IPS-NIHi7 (cell line): ENCODE data around the gene KCNH8.
A peak's percentile ranks its signal among the peaks of the same experiment; 100 is the strongest.

Experiments used
- DNase-seq: peaks from one replicate; pipeline ENCODE4 v3.0.0; 2012; ENCODE audit warnings: mixed read lengths; ENCODE audit errors: extremely low spot score

KCNH8 gene

DNA sequence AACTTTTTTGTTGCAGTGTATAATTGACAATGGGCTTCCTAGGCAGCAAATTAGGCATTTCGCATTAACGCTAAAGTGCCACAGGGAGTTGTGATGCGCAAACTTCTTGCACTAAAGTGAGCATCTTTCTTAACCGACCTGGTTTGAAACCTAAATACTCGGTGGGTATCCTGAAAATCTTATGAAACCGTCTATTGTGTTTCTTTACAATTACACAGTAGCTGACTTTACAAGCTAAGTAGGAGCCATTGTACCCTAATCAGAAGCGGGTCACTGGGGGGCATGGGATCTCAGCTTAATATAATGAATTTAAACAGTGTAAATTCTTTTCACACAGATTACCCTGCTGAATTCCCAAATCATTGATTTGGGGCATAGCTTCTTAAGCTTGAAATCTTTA is 328.0 kb downstream of the KCNH8 start:
- DNase-seq = no peak

DNA sequence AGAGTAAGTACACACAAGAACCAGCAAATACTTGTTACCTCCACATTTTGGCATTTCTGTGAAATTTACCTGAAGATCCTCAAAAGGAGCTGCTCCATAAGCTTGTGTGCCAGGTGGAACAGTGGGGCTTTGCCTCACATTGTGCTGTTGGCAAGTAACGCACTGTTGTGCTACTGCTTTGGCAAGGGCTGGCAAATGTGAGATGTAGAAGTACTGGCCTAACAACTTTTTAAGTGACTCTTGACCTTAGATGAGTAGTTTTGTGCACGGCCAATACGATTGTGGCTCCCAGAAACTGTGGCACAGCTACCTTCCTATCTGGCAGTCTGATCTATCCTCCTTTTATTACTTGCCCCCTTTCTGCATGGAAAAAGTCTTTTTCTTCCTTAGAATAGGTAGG is 337.0 kb downstream of the KCNH8 start:
- DNase-seq = no peak

DNA sequence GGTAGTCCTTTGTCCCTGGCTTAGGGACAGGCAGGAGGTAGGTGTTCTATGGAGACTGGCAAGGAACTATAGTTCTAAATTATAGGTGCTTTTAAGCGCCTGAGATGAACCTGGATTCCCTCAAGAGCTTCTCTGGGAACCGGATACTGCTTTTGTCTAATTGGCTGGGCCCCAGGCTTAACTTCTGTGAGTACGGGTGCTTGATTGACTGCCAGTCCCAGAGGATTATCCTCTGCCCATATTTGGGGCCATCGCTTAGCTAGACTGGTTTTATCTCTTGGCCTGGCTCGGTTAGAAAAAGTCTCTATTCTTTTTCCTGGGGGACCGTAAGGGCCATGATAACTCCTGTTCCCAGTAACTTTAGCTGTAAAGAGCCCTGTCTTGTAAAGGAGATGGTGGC is 339.1 kb downstream of the KCNH8 start:
- DNase-seq = no peak

DNA sequence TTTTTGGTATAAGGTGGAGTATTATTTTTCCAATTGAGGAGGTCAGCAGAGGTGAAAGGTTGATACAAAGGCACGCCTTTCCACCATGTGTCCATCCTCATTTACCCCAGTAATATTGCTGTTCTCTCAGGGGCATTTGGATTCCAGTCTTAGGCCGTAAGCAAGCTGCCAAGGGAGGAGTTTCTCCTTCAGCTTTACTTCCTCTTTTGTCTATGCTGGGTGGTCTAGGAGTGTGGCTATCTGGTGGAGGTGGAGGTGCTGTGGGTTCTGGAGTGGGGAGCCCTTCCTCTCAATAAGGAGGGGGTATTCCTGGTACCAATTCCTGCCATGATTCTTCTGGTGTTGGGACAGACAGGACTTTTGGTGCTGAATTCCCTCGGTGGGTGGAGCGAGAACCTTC is 340.6 kb downstream of the KCNH8 start:
- no peak for DNase-seq

DNA sequence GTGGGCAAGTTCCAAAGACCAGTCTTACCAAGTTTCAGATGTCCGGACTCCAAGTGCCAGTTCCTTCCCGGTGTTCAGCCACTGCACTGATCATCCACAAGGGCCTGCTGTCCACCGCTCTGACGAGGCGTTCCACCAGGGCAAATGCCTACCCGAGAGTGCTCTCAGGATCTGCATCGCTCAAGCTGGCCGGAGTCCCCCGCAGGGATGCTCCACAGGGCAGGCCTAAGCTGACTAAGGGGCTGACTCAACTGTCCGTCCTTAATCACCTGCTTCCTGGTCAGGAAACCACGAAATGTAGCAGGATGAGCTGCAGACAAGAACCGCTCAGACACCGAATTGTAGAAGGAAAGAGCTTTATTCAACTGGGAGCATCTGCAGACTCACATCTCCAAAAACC is 341.6 kb downstream of the KCNH8 start:
- no peak for DNase-seq

DNA sequence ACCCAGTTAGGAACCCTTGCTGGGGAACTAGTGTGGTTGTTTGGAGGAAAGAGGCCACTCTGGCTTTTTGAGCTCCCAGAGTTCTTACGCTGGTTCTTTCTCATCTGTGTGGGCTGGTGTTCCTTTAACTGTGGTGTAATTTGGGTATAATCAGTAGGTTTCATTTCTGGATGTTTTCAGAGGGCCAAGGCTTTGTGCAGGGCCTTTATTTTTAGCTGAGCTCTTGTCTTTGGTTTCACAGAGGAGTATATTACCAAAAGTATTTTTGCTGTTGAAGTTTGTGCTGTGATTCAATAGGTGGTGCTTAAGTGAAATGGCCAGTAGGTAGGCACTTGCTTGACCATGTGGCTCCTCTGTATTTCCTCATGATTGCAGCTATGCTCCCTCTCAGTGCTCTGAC is 357.9 kb downstream of the KCNH8 start:
- no peak for DNase-seq

DNA sequence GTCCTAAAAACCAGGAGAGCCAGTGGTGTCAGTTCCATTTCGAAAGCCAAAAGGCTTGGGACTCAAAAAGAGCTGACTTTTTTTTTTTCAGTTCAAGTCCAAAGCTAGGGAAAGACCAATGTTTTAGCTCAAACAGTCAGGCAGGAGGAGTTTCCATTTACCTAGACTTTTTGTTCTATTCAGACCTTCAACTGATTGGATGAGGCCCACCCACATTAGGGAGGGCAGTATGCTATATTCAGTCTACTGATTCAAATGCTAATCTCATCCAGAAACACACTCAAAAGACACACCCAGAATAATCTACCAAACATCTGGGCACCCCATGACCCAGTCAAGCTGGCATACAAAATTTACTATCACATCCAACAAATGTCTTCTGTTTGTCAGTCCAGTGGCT is 374.0 kb downstream of the KCNH8 start:
- DNase-seq = no peak

DNA sequence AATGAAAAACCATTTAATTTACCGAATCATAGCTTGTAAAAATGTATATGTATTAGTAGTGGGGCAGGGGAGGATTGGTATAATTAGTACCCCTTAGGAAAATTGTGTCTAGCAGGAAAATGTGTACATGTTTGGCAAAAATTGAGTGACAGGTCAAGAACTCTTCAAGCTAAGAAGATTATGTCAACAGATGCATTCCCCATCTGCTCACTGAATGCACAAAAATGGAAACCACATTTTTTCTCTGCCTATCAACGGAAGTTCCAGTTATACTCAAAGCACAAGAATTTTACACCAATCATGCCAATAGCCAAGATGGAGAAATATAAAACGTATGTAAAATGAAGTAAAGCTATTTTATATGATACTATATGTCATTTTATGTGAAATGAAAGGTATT is 377.8 kb downstream of the KCNH8 start:
- no peak for DNase-seq

DNA sequence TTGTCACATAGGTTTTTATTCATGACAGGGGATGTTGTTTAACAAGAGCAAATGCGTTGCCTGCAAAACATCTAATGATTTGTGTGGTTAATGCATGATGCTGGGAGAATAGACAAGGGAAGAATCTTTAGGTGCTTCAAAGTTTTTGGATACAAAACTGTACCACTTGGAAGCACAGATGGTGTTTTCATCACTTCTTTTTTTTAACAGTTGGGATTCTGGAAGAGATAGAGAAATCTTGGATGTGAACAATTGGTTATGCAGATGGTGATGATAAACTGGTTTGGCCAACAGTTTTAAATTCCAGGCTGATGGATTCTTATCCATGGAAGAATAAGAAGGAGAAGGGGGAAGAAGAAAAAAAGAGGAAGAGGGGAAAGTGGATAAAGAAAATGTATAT is 379.4 kb downstream of the KCNH8 start:
- no peak for DNase-seq

DNA sequence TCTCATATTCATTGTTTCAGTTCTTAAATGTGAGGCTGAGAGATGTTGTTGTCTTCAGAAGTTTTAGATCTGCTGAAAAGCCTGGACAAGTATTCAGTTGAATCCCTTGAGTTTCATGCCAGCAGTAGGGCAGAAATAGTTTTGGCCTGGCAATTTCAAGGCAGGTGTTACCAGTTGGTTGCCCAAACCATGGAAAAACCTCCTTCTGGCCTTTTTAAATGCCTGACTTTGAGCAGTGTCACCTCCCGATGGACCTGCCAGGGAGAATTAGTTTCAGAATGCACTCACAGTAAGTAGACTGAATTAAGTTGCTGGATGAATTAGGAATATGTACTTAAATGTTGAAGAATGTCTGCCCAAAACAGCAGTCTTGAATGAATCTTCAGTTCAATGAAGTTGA is 383.1 kb downstream of the KCNH8 start:
- no peak for DNase-seq

DNA sequence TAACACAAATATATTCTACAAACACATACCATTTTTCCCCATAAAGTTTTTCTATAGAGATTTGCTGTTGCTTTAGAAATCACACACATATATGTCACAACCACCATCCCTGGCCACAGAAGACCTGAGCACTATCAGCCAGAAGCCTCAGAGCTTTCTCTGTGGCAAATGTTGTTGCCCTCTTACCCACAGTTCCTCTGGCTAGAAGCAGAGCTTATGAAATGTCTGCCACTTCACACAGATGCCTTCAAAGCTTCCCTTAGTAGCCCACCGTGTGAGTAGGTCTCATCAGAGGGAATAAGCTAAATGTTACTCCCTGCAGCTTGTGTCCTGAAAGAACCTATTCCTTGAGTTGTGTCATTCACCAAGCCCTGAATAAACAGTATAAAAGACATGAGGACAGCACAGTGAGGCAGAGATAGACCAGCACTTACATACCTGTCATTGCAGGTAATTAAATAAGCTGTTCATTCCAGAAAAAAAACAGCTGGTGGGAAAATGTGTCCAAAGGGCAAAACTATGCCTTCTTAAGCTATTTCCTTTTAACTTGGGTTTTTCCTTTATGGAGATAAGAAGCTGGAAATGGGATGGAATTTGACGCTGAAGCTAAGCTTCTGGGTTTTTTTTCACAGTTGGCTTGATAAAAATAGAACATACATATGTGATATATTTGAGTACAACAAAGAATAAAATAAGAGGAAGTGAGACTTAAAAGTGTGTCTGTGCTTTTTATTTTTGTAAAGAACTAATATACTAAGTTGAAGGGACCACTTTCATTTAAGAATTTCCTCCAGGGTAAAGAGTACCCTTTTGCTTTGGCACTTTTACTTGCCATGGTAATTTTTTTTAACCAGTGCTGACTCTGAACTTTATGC is 391.4 kb downstream of the KCNH8 start:
- no peak for DNase-seq

DNA sequence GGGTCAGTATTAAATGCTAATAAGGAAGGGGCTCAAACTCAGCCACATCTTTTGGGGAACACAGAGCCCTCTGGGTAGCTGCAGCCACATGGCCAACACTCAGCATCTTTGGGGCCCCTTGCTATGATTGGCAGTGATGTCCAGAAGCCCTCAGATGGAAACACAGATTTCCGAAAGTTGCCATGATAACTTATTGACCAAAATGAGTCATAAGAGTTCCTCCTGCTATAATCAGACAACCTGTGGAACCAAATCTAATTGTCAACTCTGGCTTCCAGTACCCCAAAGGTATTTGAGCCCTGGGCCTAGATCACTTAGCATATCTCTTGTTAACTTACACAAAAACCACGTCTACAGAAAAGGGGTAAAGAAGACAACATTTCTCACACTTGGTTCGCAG is 392.2 kb downstream of the KCNH8 start:
- DNase-seq = no peak

DNA sequence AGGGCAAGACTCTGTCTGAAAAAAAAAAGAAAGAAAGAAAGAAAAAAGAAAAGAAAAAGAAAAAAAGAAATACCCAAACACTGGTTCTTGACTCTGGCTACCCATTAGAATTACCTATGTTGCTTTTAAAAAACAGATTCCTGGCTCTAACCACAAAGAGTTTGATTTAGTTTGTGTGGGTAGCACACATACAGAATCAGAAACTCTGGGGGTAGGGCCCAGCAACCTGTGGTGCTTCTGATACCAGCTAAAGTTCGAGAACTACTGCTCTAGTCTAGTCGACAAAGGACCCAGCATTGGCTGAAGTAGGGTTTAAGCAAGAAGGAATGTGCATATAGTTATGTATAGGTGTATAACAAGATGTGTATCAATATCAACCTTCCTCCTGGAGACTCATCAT is 393.0 kb downstream of the KCNH8 start:
- DNase-seq = no peak

DNA sequence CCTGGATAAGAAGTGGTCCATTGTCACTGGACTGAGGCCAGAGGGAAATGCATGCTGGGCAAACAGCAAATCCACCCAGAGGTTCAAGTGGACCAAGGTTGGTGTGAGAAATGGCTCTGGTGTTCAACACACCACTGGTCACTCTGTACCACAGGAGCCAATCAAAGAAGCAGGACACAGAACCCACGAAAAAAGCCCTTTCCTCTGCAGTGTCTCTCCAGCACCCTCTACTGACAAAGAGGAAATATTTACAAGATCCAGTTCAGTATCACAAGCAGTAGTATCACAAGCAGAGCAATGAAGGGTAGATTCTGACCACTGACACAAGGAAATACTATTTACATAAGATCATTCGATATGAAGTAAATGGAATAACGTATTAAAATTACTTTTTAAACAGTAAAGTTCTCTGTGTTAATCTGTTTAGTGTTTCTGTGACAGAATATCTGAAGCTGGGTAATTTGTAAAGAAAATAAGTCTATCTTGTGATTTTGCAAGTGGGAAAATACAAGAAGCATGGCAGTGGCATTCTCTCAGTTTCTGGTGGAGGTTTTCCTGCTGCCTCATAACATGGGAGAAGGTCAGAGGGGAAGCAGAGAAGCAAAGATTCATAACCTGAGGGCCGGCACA is 395.0 kb downstream of the KCNH8 start:
- peak; percentile 56 for DNase-seq

DNA sequence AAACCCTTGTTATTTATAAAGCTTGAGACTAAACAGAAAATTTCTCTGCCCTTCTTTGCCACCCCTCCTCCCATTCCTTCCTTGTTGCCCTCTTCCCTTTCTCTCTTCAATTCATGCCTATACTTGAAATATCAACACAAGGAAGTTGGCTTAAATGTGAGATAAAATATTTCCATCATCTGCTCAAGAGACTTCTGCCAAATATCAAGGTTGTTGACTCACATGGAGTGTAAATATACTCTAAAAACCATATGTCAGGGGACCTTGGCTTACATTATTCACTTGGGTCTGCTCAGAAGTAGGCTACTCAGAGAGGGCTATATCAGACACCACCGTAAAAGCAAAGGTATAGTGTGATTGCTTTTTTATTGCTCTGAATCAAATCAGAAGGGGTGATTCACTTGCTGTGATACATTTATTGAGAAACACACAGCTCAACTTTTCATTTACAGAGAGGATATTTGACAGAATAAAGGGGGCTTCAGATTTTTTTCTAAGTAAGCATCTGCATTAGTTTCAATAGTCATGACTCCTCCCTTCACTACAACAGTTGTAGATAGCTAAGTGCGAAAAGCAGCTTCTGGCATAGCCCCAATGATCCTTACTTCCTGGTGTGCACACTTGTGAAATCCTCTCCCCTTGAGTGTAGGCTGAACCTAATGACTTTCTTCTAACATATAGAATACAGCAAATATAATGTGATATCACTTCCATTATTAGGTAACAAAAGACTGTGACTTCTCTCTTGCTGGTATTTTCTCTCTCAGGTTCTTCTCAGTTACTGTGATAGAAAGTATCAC is 399.6 kb downstream of the KCNH8 start:
- DNase-seq = no peak

DNA sequence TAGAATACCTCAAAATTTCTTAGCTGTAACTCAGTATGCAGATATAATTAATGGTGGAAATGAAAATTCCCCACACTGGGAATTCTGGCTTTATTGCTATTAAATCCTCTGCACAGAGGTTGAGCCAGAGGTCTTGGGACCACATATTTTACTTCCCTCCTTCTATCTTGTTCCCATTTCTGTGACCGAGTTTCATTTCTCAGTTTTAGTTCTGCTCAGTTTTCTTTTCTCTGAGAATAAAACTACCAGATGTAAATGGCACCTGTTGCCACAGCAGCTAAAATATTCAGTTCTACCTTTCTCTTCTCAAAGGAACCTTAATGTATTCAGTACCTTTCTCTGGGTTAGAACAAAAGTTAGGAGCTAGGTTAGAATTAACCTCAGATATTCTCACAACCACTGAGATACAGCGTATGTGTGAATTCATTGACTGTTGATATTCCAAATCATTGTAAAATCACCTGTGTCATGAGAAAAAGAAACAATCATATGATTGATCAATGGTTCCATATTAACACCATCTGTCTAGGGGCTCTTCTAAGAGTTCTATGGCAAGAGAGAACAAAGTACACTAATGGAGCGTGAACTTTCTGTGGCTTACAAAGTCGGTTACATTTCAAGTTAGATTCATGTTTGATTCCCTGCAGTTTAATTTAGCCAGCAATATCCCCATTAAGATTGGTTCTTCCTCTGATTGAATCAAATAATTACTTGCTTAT is 411.6 kb downstream of the KCNH8 start:
- DNase-seq = no peak

DNA sequence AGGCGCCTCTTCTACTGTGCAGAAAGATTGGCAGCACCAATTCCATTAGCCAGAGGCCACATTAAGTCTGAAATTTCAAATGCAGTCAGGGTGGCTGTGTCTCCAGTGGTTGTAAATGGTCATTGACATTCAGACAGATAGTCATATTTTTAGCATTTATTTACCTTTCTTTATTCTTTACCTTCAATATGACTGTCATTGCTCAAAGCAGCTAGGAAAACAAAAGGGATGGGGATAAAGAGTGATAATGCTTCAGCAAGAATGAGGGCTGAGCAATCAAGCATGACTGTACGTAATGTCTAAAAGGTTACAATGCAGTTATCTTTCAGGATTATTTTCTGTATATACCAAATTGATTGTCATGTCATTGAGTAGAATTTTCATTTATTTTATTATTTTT is 425.3 kb downstream of the KCNH8 start:
- no peak for DNase-seq

DNA sequence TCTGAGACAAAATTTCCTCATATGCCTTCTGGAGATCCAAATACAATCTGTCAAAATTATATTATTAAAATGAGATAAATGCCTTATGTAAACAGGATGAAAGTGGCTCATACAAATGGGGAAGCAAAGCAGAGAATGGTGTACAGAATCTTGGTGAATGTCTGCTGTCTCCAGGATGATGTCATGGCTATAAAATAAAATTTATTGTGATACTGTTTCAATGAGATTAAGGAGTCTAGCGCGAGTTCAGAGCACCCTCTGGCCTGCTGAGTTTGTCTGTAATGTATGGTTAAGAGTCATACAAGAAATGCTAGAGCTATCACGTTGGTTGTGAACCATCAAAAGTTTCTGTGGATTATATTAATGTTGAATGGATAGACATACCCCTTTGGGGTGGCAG is 426.0 kb downstream of the KCNH8 start:
- no peak for DNase-seq

DNA sequence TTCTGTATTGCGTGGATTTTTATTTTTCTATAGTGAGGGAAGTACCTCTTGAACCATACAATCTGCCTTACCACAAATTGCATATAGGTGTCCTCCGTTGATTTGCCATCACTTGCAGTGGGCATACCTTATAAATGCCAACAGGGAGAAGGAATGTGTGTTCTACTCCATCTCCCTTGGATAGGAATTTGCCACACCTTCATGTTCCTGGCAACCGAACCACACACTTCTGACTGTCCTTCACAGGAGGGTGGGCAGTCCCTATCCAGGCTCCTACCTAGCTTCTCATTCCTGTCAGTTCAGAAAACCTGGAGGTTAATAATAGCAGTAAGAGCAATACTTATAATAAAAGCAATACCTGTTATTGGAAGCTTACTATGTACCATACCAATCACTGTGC is 428.0 kb downstream of the KCNH8 start:
- DNase-seq = no peak
